Measurements from ENCODE around the gene M1AP.
"Not testable (repeated sequence)": the region's sequence is repeated elsewhere in the genome, so short reads cannot be mapped to it uniquely, and the experiment has no call there.

The M1AP gene

GRCh38 chr2:74646834-74647482 is 1.2 kb downstream of the M1AP start:
- DNase-seq = no peak

GRCh38 chr2:74646201-74646600 is 1.9 kb downstream of the M1AP start:
- no peak for DNase-seq

DNA sequence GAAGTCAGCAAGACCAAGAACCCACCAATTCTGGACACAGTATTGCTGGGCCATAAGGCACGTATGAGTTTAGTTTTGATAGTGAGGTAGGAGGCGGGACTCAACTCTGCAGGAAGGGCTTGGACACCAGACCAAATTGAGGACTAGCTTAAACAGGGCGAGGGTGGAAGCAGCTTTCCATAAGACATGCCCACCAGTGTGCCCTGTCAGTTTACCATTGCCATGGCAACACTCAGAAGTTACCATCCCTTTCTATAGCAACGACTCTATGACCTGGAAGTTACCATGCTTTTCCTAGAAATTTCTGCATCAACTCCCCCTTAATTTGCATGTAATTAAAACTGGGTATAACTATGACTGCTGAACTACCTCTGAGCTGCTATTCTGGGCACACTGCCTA is 2.8 kb downstream of the M1AP start:
- no peak for DNase-seq

DNA sequence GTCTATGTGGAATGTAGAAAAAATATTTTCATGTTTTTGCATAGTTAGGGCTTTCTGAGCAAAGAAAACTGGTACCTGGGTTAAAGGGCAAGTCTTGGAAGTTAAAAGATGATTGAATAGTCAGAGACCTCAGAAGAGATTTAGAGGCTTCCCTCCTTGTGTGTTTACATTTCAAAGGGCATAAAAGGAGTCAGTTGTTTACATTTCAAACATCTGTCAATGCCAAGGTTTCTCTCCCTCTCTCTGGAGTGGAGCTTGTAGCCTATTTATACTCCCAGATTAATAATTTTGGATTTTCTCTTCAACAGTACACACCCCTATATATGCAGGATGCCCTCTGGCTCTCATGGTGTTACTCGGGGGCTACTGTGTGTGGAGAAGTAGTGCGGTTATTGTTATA is 8.6 kb downstream of the M1AP start:
- DNase-seq = no peak

DNA sequence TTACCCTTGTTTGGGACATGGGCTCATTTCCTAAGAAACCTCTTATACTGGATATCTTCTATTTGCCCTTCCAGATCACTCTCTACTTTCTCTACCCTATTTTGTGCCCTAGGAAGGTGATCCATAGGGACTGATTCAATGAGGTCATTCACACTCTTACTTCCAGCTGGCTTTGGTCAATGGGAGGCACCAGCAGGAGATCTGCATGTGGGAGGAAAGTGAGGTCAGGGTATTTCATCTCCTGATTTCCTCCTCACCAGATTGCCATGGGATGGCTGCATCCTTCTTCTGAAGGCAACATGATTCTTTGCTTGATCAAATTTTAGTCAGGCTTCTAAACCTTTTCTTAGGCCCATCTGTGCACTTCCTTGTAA is 15.2 kb downstream of the M1AP start:
- DNase-seq = no peak

DNA sequence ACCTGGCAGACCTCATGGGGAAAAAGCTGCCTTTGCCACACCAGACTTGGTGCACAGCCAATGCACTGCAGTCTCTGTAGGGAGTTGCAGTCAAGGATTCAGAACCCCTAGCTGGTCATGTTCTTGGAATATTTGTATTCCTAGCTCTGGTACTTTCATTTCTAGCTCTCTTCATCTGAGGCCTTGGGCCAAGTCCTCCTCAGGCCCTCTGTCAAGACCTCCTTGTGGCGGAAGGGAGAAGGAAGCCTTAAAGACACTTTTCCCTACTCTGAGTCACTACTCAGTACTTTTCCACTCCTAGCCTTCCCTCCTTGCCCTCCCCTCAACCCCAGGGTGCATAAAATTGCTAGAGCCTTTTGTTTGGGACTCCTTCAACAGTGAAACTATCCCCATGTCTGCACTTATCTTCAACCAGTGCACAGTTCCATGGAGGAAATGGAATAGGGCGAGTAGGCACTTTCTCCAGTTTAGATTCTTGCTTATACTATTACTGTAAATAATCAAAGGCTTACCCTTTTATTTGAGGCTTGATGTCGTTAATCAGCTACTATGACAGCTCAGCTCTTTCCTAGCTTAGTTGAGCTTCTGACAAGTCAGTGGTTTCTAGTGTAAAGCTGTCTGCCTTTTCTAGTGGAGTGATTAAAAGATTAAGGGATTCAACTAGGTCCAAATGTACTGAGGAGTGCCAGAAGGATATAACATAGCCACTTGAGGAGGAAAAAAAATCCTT is 15.8 kb downstream of the M1AP start:
- no peak for DNase-seq

DNA sequence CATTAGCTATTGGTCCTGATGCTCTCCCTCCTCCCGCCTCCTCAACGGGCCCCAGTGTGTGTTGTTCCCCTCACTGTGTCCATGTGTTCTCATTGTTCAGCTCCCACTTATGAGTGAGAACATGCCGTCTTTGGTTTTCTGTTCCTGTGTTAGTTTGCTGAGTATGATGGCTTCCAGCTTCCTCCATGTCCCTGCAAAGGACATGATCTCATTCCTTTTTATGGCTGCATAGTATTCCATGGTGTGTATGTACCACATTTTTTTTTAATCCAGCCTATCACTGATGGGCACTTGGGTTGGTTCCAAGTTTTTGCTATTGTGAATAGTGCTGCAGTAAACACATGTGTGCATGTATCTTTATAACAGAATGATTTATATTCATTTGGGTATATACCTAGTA is 17.7 kb downstream of the M1AP start:
- DNase-seq = not testable (repeated sequence)

GRCh38 chr2:74628538-74629105 is 19.5 kb downstream of the M1AP start:
- DNase-seq = no peak

GRCh38 chr2:74625658-74626425 is 22.3 kb downstream of the M1AP start:
- no peak for DNase-seq

- DNase-seq = no peak
Measured at GRCh38 chr2:74620671-74621070, 27.5 kb downstream of the M1AP start.

DNA sequence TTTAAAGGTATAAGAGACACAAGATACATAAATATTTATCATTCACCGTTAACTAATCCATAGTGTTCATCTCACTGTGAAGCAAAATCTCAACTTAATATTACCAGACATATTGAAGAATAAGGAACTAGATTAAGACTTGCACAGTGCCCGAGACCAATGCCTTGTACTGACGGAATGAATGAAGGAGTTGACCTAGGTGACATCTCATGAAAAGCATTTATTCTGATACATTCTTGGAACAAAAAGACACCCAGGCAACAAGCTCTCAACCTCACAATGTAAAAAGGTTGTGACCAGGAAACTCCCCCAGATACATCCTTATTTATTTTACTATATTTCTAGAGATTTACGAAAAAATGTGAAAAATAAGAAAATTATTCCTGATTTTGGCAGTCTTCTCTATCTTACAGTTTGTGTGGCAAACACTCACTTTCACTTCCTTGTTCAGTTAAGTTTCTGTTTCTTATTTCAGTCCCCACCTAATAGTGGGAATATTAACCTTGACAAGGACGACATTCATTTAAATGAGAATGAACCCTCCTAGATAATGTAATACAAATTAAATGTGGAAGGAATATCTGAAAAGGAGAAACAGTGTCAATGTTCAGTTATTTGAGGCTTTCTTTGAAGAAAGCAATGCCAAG is 28.4 kb downstream of the M1AP start:
- no peak for DNase-seq

- no peak for DNase-seq
Measured at GRCh38 chr2:74618410-74619083, 29.6 kb downstream of the M1AP start.

DNA sequence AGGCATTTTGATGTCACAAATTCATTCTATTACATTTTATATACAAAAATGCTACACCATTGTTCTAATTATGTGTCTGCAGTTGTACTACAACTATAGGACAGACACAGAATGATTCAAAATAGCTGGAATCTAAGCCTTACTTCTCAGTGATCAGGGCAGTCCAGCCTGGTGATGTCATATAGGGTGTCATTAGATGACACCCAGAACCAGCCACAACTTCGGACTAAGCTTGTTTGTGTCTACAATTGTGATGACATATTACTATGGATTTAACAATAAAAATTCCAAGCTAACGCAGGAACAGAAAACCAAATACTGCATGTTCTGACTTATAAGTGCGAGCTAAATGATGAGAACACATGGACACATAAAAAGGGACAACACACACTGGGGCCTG is 31.0 kb downstream of the M1AP start:
- DNase-seq = no peak

DNA sequence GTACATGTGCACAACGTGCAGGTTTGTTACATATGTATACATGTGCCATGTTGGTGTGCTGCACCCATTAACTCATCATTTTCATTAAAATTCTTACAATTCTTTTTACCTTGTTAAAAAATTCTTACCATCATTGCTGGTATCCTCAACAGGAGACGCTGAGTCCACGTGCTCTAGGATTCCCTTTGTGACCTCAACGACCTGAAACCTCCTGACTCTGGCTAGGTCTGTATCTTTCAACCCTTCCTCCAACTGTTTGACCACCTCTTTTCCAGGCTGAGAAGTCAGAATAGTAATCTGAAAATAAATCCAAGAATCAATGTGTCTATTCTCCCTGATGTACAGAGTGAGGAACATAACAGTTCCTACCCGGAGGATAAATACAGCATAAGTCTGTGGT is 41.2 kb downstream of the M1AP start:
- DNase-seq = no peak

- no peak for DNase-seq
Measured at GRCh38 chr2:74603282-74604000, 44.7 kb downstream of the M1AP start.

- no peak for DNase-seq
Measured at GRCh38 chr2:74602586-74603281, 45.4 kb downstream of the M1AP start.

- no peak for DNase-seq
Measured at GRCh38 chr2:74599676-74600075, 48.5 kb downstream of the M1AP start.

DNA sequence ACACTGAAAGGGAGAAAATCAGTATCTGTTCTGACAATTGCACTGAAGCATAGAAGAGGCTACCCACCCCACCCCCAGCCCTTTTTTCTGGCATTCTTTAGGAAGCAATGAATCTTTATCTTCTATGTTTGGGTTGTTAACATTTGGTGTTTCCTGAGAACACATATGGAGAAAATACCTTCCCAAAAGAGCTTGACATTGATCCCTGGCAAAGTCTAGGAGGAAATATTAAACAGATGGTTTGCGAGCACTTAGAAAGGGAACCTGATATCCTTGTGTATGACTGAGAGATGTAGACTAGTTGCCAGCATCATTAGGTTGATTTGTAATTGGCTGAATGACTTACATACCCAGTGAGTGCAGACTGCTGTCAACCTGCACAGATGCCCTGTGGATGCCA is 50.7 kb downstream of the M1AP start:
- no peak for DNase-seq

- DNase-seq = no peak
Measured at GRCh38 chr2:74596584-74596983, 51.5 kb downstream of the M1AP start.

DNA sequence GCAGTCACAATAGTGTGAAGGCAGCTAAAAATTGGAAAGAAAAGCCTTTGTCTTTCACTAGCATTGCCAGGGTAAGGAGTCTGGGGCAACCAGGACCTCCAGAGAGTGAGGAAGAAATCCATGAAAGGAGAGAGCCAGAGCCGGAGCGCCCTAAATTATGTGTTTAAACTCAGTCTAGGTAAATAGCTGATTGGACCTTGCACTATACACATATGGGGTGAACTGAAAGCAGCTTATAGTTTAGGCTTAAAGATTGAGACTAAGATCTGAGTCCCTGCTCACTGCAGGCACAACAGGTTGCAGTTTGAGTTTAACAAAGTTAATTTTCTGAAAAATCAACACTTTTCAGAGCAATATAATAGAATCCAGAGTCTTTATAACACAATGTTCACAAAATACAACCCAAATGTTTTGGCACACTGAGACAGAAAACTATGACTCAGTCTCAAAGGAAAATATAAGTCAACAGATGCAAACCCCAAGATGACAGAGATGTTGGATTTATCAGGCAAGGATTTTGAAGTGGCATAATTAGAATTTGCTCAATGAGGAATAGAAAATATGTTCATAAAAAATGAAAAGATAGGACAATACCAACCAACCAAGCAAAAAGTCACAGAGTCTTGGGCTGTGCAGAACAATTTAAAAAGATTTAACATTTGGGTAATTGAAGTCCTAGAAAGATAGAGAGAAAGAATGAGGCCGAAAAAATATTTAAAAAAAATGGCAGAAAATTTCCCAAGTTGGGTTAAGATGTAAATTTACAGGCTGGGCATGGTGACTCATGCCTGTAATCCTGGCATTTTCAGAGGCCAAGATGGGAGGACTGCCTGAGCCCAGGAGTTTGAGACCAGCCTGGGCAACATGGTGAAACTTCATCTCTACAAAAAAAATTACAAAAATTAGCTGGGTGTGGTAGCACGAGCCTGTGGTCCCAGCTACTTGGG is 54.0 kb downstream of the M1AP start:
- DNase-seq = no peak

Measured in effector CD8-positive, alpha-beta T cell (primary cell).